GM12878 (cell line): ENCODE results near the gene HES2. TPM values are rescaled to one million over a fixed set of nuclear protein-coding genes. Genes with fewer than 3 reads are reported as not detected.

ENCODE experiments used
- CTCF ChIP-seq, 3 experiments: IDR thresholded peaks in 2 of 3; conservative IDR thresholded peaks in 1 of 3; 2 replicates each; pipeline ENCODE4 v1.5.1; 2011; ENCODE audit warnings: low read depth in 3 of 3, low read length in 3 of 3, mild to moderate bottlenecking in 3 of 3, control low read depth in 2 of 3, moderate library complexity in 2 of 3, inconsistent platforms in 1 of 3, mixed read lengths in 1 of 3; ENCODE audit not compliant: control insufficient read depth in 2 of 3, insufficient read depth in 1 of 3; ENCODE audit errors: extremely low read depth in 1 of 3
- DPF2 ChIP-seq: fragments of 450-650 bp; IDR thresholded peaks from 2 replicates; pipeline ENCODE4 v1.6.1; 2017; ENCODE audit warnings: mild to moderate bottlenecking
- EGR1 ChIP-seq, 2 experiments: IDR thresholded peaks; 1 replicate in 1 of 2; 2 replicates in 1 of 2; pipeline ENCODE4 v1.6.1; 2011 to 2012; ENCODE audit warnings: low read depth in 2 of 2, low read length in 2 of 2, borderline replicate concordance in 1 of 2, mild to moderate bottlenecking in 1 of 2, moderate library complexity in 1 of 2
- ELK1 ChIP-seq: IDR thresholded peaks from 2 replicates; pipeline ENCODE4 v1.6.1; 2012; ENCODE audit warnings: low read depth, low read length, improper control_type of control experiment
- IRF3 ChIP-seq: fragments of 450-650 bp; IDR thresholded peaks from 2 replicates; pipeline ENCODE4 v1.6.1; 2014; ENCODE audit warnings: mild to moderate bottlenecking
- MEF2A ChIP-seq: IDR thresholded peaks from 2 replicates; pipeline ENCODE4 v1.6.1; 2011; ENCODE audit warnings: low read depth, mild to moderate bottlenecking, low read length, moderate library complexity; ENCODE audit not compliant: insufficient read depth
- PAX5 ChIP-seq: IDR thresholded peaks from 2 replicates; pipeline ENCODE4 v1.6.1; 2011; ENCODE audit warnings: low read depth, low read length, borderline replicate concordance
- POLR2A ChIP-seq: IDR thresholded peaks from 2 replicates; pipeline ENCODE4 v1.6.1; 2011; ENCODE audit warnings: low read depth, mild to moderate bottlenecking, low read length
- PRDM15 ChIP-seq: fragments of 450-650 bp; formaldehyde crosslinking; IDR thresholded peaks from 2 replicates; pipeline ENCODE4 v1.4.0; 2020; ENCODE audit warnings: mild to moderate bottlenecking, moderate library complexity
- SIN3A ChIP-seq: IDR thresholded peaks from 2 replicates; pipeline ENCODE4 v1.6.1; 2012; ENCODE audit warnings: low read depth, low read length, improper control_type of control experiment
- TAF1 ChIP-seq: IDR thresholded peaks from 2 replicates; pipeline ENCODE4 v1.6.1; 2011; ENCODE audit warnings: mild to moderate bottlenecking, low read depth, low read length, borderline replicate concordance
- TCF12 ChIP-seq: IDR thresholded peaks from 2 replicates; pipeline ENCODE4 v1.6.1; 2011; ENCODE audit warnings: low read depth, mild to moderate bottlenecking, low read length
- TCF7 ChIP-seq: IDR thresholded peaks from 2 replicates; pipeline ENCODE4 v1.6.1; 2014; ENCODE audit warnings: antibody characterized with exemption, borderline replicate concordance
- YY1 ChIP-seq: IDR thresholded peaks from 2 replicates; pipeline ENCODE4 v1.6.1; 2011; ENCODE audit warnings: low read depth, mild to moderate bottlenecking, low read length
- polyA plus RNA-seq, 11 experiments: library from polyadenylated mRNA; depleted of rRNA in 4 of 11; unstranded in 6 of 11; stranded (reverse) in 5 of 11; fragments of >200 nt; fragmentation: Nextera tagmentation in 4 of 11; fragmentation: Illumina TruSeq in 1 of 11; extraction: Ambion mirVana in 4 of 11; extraction: Trizol in 1 of 11; gene quantifications; 1 replicate in 1 of 11; 2 replicates in 10 of 11; pipeline versions ENCODE4 v1.2.1 to v1.2.3, GENCODE V29; 2011 to 2016; ENCODE audit warnings: inconsistent platforms in 2 of 11, missing spikeins in 2 of 11, low read depth in 1 of 11
- total RNA-seq, 4 experiments: library from RNA; depleted of rRNA in 3 of 4; stranded (reverse); fragments of >200 nt in 3 of 4; fragmentation: Illumina TruSeq in 1 of 4; extraction: Trizol in 1 of 4; gene quantifications; 2 replicates each; pipeline versions ENCODE4 v1.2.1 to v1.2.3, GENCODE V29; 2013 to 2021
- TF ChIP-seq, protein P1 (sequence below): IDR thresholded peaks from 2 replicates; pipeline ENCODE4 v1.6.1; 2012; ENCODE audit warnings: improper control_type of control experiment, low read depth, low read length; ENCODE audit not compliant: insufficient replicate concordance

HES2 gene
- total and polyA plus RNA-seq, 10 of the 15 experiments (the other 5 are each of a cell fraction or from before 2014, with no cell fraction given), result 0.13 to 2.0 (median 0.26) TPM

- TF ChIP-seq PRDM15 (CRISPR knock-in tag) (no peak), TCF7 (no peak), MEF2A (no peak), PAX5 (no peak), YY1 (0 out of 2 replicates have a peak, but pooled peaks have one; percentile 21), IRF3 (no peak), DPF2 (0 out of 2 replicates have a peak, but pooled peaks have one; percentile 9), CTCF (IDR thresholded peaks at IDR 0.05 in 2 of 3, conservative IDR thresholded peaks at IDR 0.05 in 1 of 3; ENCODE audit: control insufficient read depth in 2 of 3, extremely low read depth in 1 of 3, insufficient read depth in 1 of 3, low read depth in 3 of 3, low read length in 3 of 3) (no peak), ELK1 (no peak), POLR2A (peak; percentile 91), TAF1 (peak; percentile 70; the same call in 1 of the 2 replicates), SIN3A (peak; percentile 51; the same call in 1 of the 2 replicates), EGR1 (IDR thresholded peaks at IDR 0.05; ENCODE audit: borderline replicate concordance in 1 of 2, low read depth in 2 of 2, low read length in 2 of 2) (no peak; a peak in 1 of 3 replicates), TCF12 (peak; percentile 36; the same call in 1 of the 2 replicates)
- TF ChIP-seq, protein P1, sequence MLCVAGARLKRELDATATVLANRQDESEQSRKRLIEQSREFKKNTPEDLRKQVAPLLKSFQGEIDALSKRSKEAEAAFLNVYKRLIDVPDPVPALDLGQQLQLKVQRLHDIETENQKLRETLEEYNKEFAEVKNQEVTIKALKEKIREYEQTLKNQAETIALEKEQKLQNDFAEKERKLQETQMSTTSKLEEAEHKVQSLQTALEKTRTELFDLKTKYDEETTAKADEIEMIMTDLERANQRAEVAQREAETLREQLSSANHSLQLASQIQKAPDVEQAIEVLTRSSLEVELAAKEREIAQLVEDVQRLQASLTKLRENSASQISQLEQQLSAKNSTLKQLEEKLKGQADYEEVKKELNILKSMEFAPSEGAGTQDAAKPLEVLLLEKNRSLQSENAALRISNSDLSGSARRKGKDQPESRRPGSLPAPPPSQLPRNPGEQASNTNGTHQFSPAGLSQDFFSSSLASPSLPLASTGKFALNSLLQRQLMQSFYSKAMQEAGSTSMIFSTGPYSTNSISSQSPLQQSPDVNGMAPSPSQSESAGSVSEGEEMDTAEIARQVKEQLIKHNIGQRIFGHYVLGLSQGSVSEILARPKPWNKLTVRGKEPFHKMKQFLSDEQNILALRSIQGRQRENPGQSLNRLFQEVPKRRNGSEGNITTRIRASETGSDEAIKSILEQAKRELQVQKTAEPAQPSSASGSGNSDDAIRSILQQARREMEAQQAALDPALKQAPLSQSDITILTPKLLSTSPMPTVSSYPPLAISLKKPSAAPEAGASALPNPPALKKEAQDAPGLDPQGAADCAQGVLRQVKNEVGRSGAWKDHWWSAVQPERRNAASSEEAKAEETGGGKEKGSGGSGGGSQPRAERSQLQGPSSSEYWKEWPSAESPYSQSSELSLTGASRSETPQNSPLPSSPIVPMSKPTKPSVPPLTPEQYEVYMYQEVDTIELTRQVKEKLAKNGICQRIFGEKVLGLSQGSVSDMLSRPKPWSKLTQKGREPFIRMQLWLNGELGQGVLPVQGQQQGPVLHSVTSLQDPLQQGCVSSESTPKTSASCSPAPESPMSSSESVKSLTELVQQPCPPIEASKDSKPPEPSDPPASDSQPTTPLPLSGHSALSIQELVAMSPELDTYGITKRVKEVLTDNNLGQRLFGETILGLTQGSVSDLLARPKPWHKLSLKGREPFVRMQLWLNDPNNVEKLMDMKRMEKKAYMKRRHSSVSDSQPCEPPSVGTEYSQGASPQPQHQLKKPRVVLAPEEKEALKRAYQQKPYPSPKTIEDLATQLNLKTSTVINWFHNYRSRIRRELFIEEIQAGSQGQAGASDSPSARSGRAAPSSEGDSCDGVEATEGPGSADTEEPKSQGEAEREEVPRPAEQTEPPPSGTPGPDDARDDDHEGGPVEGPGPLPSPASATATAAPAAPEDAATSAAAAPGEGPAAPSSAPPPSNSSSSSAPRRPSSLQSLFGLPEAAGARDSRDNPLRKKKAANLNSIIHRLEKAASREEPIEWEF, result no peak
These were observed 26.8 kb downstream of the HES2 start (continued) for GRCh38 chr1:6392809-6393399.
